RWPE2 (cell line): ENCODE data around the gene ADORA1.

ENCODE experiments used
- ATAC-seq: fragments of 200-7000 bp; cut with Tn5 transposase; 3 replicates; pipeline ENCODE4 v1.9.1; 2021; ENCODE audit warnings: low read depth
- DNase-seq: peaks from one replicate; pipeline ENCODE4 v3.0.0-alpha.2; 2020; ENCODE audit warnings: low spot score
- H3K27ac ChIP-seq: fragments of 450-650 bp; 2 replicates; pipeline ENCODE4 v1.5.1; 2017; ENCODE audit warnings: mild to moderate bottlenecking; ENCODE audit not compliant: poor library complexity, severe bottlenecking
- H3K27me3 ChIP-seq: fragments of 250-450 bp; sonication (Bioruptor Pico); 2 replicates; pipeline ENCODE4 v1.5.1; 2021; ENCODE audit warnings: mild to moderate bottlenecking, moderate library complexity; ENCODE audit not compliant: insufficient read depth, poor library complexity, severe bottlenecking
- H3K36me3 ChIP-seq: fragments of 250-450 bp; sonication (Bioruptor Pico); 2 replicates; pipeline ENCODE4 v1.5.1; 2020; ENCODE audit warnings: low read depth, mild to moderate bottlenecking, moderate library complexity
- H3K4me1 ChIP-seq: fragments of 250-450 bp; sonication (Bioruptor Pico); 2 replicates; pipeline ENCODE4 v1.5.1; 2021; ENCODE audit warnings: mild to moderate bottlenecking, moderate library complexity; ENCODE audit not compliant: insufficient read depth, poor library complexity, severe bottlenecking
- H3K4me3 ChIP-seq: fragments of 250-450 bp; sonication (Bioruptor Pico); 2 replicates; pipeline ENCODE4 v1.5.1; 2021; ENCODE audit warnings: mild to moderate bottlenecking, moderate library complexity; ENCODE audit not compliant: severe bottlenecking
- H3K9me3 ChIP-seq: fragments of 250-450 bp; sonication (Bioruptor Pico); 2 replicates; pipeline ENCODE4 v1.5.1; 2021; ENCODE audit warnings: mild to moderate bottlenecking, moderate library complexity; ENCODE audit not compliant: severe bottlenecking
- TF ChIP-seq, protein P1 (sequence below): fragments of 450-650 bp; IDR thresholded peaks from one replicate; pipeline ENCODE4 v1.5.1; 2017; ENCODE audit warnings: mild to moderate bottlenecking, moderate library complexity; ENCODE audit not compliant: poor library complexity, severe bottlenecking

ADORA1 gene

DNA sequence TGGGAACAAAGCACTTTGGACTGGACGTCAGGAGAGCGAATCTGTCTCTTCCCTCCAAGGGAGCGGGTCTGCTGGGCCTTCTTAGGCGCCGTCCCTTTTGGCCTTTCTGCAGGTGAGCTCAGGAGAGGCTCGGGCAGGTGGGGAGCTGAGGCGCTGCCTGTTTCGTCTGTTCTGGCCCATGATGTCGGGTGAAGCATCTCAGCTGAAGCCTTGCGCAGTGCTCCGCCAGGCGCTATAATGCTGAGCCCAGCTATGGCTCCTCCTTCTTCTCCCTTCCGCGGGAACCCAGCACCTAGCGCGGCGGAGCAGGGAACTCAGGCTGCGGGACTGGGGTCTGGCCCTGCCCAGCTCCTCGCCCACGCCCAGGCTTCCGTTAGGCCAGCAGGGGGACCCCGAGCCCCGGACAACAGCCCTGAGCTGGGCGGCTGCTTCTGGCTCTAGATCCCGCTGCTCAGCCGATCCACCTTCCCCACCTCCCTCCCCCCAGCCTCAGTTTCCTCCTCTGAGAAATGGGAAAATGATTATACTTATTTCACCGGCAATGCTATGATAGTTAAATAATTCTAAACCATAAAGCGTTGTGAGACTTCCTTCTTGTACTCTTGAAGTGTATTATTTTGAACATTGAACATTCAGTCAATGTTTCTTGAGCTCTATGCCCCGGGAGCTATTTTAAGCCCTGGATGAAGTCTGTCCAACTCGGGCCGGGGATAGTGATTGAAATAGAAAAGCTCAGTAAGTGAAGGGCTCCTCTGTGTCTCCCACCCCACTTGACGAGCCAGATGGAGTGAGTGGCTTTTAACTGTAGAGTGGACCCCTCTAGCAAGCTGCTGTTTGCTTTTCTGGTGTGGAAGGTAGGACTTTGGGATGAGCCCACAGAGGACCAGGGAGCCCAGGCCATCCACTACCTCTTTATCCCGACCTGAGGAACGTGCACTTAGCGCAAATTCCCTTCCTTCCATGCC, 9.6 kb upstream of the ADORA1 start:
- Histone ChIP-seq H3K27ac (no peak overlapping the region), H3K4me1 (no peaks in the 10 kb centered on the region), H3K27me3 (peaks cover 10% of the 10 kb centered on the region), H3K9me3 (no peaks in the 10 kb centered on the region), H3K36me3 (no peaks in the 10 kb centered on the region), H3K4me3 (no peak overlapping the region)
- TF ChIP-seq, protein P1, sequence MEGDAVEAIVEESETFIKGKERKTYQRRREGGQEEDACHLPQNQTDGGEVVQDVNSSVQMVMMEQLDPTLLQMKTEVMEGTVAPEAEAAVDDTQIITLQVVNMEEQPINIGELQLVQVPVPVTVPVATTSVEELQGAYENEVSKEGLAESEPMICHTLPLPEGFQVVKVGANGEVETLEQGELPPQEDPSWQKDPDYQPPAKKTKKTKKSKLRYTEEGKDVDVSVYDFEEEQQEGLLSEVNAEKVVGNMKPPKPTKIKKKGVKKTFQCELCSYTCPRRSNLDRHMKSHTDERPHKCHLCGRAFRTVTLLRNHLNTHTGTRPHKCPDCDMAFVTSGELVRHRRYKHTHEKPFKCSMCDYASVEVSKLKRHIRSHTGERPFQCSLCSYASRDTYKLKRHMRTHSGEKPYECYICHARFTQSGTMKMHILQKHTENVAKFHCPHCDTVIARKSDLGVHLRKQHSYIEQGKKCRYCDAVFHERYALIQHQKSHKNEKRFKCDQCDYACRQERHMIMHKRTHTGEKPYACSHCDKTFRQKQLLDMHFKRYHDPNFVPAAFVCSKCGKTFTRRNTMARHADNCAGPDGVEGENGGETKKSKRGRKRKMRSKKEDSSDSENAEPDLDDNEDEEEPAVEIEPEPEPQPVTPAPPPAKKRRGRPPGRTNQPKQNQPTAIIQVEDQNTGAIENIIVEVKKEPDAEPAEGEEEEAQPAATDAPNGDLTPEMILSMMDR, result peak; percentile 83
- DNase-seq (no peak), ATAC-seq (peak; percentile 95)

DNA sequence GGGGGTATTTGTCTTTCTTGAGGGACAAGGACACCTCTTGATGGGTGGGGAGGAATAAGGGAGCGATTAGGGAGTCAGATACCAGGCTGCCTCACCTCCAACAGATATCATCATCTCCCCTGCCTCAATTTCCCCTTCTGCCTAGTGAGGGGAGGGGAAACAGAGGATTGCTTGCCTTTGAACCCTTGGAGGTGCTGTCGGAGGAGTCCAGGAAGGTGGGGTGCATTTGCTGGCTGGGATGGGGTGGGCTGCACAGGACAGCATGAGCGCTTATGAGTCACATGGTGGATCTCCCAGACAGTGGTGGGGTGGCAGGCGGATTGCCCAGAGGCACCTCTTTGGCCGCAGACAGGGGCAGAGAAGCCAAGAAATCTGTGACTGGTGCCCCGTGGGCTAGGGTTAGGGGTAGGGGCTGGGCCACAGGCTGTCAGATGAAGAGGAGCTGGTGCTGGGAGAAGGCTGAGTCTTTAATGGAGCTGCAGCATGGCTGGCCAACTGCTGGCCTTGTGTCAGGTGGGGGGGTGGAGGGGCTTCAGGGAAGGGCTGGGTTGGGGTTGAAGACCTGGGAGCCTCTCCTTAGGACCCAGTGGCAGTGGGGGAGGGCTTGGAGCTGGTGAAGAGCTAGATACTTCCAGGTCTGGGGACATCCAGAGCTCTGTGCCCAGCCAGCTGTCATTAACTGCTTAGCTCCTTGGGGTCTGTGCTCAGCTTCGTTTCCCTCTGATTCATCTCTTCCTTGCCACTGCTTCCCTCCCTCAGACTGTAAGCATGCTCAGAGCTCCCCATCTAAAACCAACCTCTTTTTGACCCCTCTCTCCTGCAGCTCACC, 7.0 kb upstream of the ADORA1 start:
- no peaks in the 10 kb centered on the region for H3K9me3 ChIP-seq
- no peaks in the 10 kb centered on the region for H3K36me3 ChIP-seq
- H3K27ac ChIP-seq, result no peak overlapping the region
- peaks cover 8% of the 10 kb centered on the region for H3K27me3 ChIP-seq
- ATAC-seq (no peak), DNase-seq (no peak)
- TF ChIP-seq, protein P1, result no peak
- H3K4me3 ChIP-seq, result no peak overlapping the region
- no peaks in the 10 kb centered on the region for H3K4me1 ChIP-seq

DNA sequence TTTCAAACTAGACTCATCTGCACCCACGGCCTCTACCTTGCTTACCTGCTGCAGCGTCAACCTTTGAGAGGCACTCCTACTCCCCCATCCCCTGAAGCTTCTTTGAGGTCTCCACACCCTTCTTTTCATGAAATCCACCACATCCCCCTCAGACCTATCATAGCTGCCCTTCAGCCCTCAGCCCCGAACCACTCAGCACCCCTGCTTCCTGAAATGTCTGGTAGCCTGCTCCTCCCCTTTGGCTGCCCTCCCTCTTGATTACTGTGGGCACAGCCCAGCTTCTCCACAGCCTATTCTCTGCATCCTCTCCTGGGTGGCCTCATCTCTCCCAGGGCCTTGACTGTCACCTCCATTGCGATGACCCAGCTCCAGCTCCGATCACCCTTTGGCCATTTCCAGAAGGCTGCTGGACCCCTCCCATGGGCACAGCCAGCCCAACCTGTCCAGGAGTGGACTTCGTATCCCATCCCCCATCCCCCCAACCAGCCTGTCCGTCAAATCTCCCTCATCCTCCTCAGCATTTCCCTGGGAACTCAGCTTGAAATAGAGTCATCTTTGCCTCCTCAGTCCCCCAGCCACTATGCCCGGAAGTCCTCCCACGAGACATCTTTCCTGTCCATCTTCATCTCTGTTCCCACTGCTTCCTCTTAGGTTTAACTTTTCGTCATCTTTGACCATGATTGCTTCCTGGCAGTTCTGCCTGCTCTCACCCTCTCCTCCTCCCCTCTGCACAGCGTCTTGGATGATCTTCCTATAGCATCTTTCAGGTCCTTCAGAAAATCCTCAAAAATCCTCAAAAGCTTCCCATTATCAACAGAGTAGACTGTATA, 6.1 kb upstream of the ADORA1 start:
- TF ChIP-seq, protein P1, result no peak
- Histone ChIP-seq H3K27ac (no peak overlapping the region), H3K4me1 (no peaks in the 10 kb centered on the region), H3K9me3 (no peaks in the 10 kb centered on the region), H3K36me3 (no peaks in the 10 kb centered on the region), H3K27me3 (peaks cover 4% of the 10 kb centered on the region), H3K4me3 (no peak overlapping the region)
- ATAC-seq, result no peak
- DNase-seq, result no peak

DNA sequence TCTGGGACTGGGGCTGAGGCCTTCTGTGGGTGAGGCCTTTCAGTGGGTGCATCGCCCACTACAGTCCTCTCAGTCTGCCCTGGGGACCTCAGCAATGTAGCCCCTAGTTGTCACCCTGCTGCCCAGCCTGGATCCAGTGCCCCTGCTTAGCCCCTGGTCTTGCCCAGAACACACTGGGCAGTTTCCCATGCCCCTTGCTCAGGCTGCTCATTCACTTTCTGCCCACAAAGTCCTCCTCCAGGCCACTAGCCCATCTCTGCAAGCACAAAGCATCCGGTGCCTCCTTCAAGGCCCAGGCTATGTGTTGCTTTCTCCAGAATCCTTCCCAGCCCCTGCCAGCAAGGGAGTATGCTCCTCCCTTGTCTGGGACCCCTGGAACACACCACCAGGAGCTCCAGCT, 5.4 kb upstream of the ADORA1 start:
- Histone ChIP-seq H3K27me3 (peaks cover 4% of the 10 kb centered on the region), H3K27ac (no peak overlapping the region), H3K9me3 (no peaks in the 10 kb centered on the region), H3K36me3 (no peaks in the 10 kb centered on the region), H3K4me1 (peaks cover 3% of the 10 kb centered on the region), H3K4me3 (no peak overlapping the region)
- no peak for ATAC-seq
- DNase-seq, result no peak
- TF ChIP-seq, protein P1, result no peak
